NCI-H2196 (cell line): Measurements from ENCODE around the gene GHRHR.

Source experiments
- DNase-seq: peaks from one replicate; lab custom pipeline; 2025; ENCODE audit not compliant: unreplicated experiment; lab: John Stamatoyannopoulos, UW

Gene GHRHR

GRCh38 chr7:31002256-31002655 lies 38.5 kb downstream of the GHRHR start:
- no peak for DNase-seq

- no peak for DNase-seq
These were observed 39.3 kb downstream of the GHRHR start for GRCh38 chr7:31003097-31003496.

- no peak for DNase-seq
These were observed 40.0 kb downstream of the GHRHR start for GRCh38 chr7:31003721-31004120.

GRCh38 chr7:31004393-31004792 lies 40.6 kb downstream of the GHRHR start:
- no peak for DNase-seq

- DNase-seq: no peak
These were observed 43.1 kb downstream of the GHRHR start for GRCh38 chr7:31006857-31007256.

- no peak for DNase-seq
These were observed 43.9 kb downstream of the GHRHR start for GRCh38 chr7:31007634-31008033.

- no peak for DNase-seq
These were observed 51.1 kb downstream of the GHRHR start for GRCh38 chr7:31014826-31015225.

GRCh38 chr7:31017032-31017675 lies 53.4 kb downstream of the GHRHR start:
- DNase-seq: no peak

GRCh38 chr7:31017721-31018120 lies 54.0 kb downstream of the GHRHR start:
- no peak for DNase-seq

GRCh38 chr7:31019509-31019908 lies 55.8 kb downstream of the GHRHR start:
- no peak for DNase-seq

- no peak for DNase-seq
These were observed 56.4 kb downstream of the GHRHR start for GRCh38 chr7:31020161-31020560.

GRCh38 chr7:31020652-31021051 lies 56.9 kb downstream of the GHRHR start:
- no peak for DNase-seq

- DNase-seq: no peak
These were observed 58.4 kb downstream of the GHRHR start for GRCh38 chr7:31022117-31022516.

GRCh38 chr7:31022726-31023125 lies 59.0 kb downstream of the GHRHR start:
- DNase-seq: no peak

GRCh38 chr7:31023877-31024276 lies 60.1 kb downstream of the GHRHR start:
- no peak for DNase-seq

GRCh38 chr7:31027161-31027965 lies 63.6 kb downstream of the GHRHR start:
- DNase-seq: no peak

- no peak for DNase-seq
These were observed 64.3 kb downstream of the GHRHR start for GRCh38 chr7:31028006-31028405.

- no peak for DNase-seq
These were observed 64.8 kb downstream of the GHRHR start for GRCh38 chr7:31028417-31028992.
